H1 (cell line): Measurements from ENCODE around the gene SEMA7A.

Experiments
- CTCF ChIP-seq, 3 experiments: IDR thresholded peaks; 1 replicate in 2 of 3; 2 replicates in 1 of 3; pipeline versions ENCODE4 v1.5.1 to v1.6.1; 2011; ENCODE audit warnings: low read length in 3 of 3, mild to moderate bottlenecking in 3 of 3, inconsistent platforms in 2 of 3, low read depth in 1 of 3, moderate library complexity in 1 of 3; ENCODE audit not compliant: insufficient read depth in 1 of 3; ENCODE audit errors: control extremely low read depth in 1 of 3
- EZH2 ChIP-seq: fragments of 200-600 bp; sonication (generic); IDR thresholded peaks from 2 replicates; pipeline ENCODE4 v1.7.1; 2012; ENCODE audit warnings: low read depth, mild to moderate bottlenecking, moderate library complexity, low read length, inconsistent platforms; ENCODE audit not compliant: severe bottlenecking
- MAFK ChIP-seq: IDR thresholded peaks from 2 replicates; pipeline ENCODE4 v1.6.1; 2012; ENCODE audit warnings: low read depth, mild to moderate bottlenecking, improper control_type of control experiment, low read length
- POLR2A ChIP-seq, 2 experiments: IDR thresholded peaks; 1 replicate in 1 of 2; 2 replicates in 1 of 2; pipeline ENCODE4 v1.6.1; 2011; ENCODE audit warnings: low read depth in 2 of 2, low read length in 2 of 2, mild to moderate bottlenecking in 2 of 2; ENCODE audit errors: control extremely low read depth in 1 of 2
- POLR2AphosphoS5 ChIP-seq: IDR thresholded peaks from 2 replicates; pipeline ENCODE4 v1.6.1; 2011; ENCODE audit warnings: low read depth, low read length
- TEAD4 ChIP-seq: IDR thresholded peaks from 2 replicates; pipeline ENCODE4 v1.6.1; 2012; ENCODE audit warnings: low read depth, low read length, inconsistent platforms, mixed read lengths

DNA sequence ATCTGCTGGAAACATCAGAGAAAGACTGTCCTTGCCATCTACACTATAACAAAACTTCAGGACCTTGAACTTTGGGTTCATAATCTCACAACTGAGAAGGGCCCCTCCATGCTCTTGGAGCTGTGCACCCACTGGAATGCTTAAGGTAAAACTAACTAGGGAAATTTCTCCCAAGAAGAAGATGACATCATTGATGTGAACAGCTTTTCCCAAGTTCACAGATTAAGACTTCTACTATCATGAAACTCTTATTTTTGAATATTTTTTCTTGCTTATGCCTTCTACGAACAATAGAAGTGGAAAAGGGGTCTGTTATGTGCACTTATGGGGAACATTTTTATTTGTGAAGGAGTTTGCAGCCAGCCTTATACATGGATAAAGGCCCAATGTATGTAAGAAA, 71.3 kb downstream of the SEMA7A start:
- no peak for TF ChIP-seq MAFK
- TF ChIP-seq POLR2A (IDR thresholded peaks at IDR 0.05; ENCODE audit: control extremely low read depth in 1 of 2, low read depth in 2 of 2, low read length in 2 of 2), result no peak
- no peak for TF ChIP-seq CTCF (IDR thresholded peaks at IDR 0.05; ENCODE audit: control extremely low read depth in 1 of 3, insufficient read depth in 1 of 3, low read depth in 1 of 3, low read length in 3 of 3)
- TF ChIP-seq POLR2AphosphoS5, result no peak
- no peak for TF ChIP-seq TEAD4
- TF ChIP-seq EZH2, result no peak
